T-helper 1 cell treated with Interleukin-12 subunit alpha and Interleukin-12 subunit beta and Interleukin-4 antibody, amounts not matched to agents 30 ng/mL and 1 ng/mL, for 36 hours (primary cell): Measurements from ENCODE around the gene ESYT1. TPM values are rescaled to one million over a fixed set of nuclear protein-coding genes. Genes with fewer than 3 reads are reported as not detected.

Source experiments
- intact Hi-C: fragments of 100-400 bp; cut with micrococcal nuclease; formaldehyde crosslinking; loops from one replicate; pipeline ENCODE4 v1.15.1; 2024
- total RNA-seq: library from RNA; stranded (reverse); gene quantifications from 2 replicates; pipeline ENCODE4 v1.2.3, GENCODE V29; 2022

ESYT1 gene
- total RNA-seq = 261 and 266 TPM in 2 replicates

GRCh38 chr12:56127888-56128669 is at the start of gene ESYT1:
Gene ESYT1, plus strand, starts transcription at chr12:56128267. Its CDS starts 53 bp downstream, at chr12:56128320.
- intact Hi-C loops = loop anchor here (1.0 to 5.0 kb wide), 8 partner anchors 24 to 1154 kb away; partner anchors contain the start of genes ANKRD52, COQ10A, PA2G4 and PYM1

- intact Hi-C loops = no loop called here
Observed at GRCh38 chr12:56078427-56078826, 49.6 kb upstream of the ESYT1 start.

- intact Hi-C loops = loop anchor here (1.0 kb wide), 4 partner anchors 25 to 49 kb away; partner anchors contain the start of genes ESYT1, PA2G4 and RPL41
Observed at GRCh38 chr12:56078931-56079722, 48.9 kb upstream of the ESYT1 start.

GRCh38 chr12:56079723-56080555 is 48.1 kb upstream of the ESYT1 start, which contains the start of gene ERBB3:
Gene ERBB3, plus strand, starts transcription at chr12:56080165. Its CDS starts 136 bp downstream, at chr12:56080301.
- intact Hi-C loops = loop anchor here (1.0 kb wide), 4 partner anchors 24 to 48 kb away; partner anchors contain the start of genes ESYT1, PA2G4 and RPL41

- intact Hi-C loops = no loop called here
Observed at GRCh38 chr12:56080556-56081138, 47.4 kb upstream of the ESYT1 start.

- intact Hi-C loops = no loop called here
Observed at GRCh38 chr12:56081393-56082347, 46.4 kb upstream of the ESYT1 start.

- intact Hi-C loops = no loop called here
Observed at GRCh38 chr12:56082382-56082781, 45.7 kb upstream of the ESYT1 start.

GRCh38 chr12:56082967-56083366 is 45.1 kb upstream of the ESYT1 start:
- intact Hi-C loops = no loop called here

- intact Hi-C loops = loop anchor here (1.0 kb wide), 1 partner anchor 18 kb away; no protein-coding TSS in a partner anchor
Observed at GRCh38 chr12:56084958-56085543, 43.0 kb upstream of the ESYT1 start.

- intact Hi-C loops = no loop called here
Observed at GRCh38 chr12:56086096-56086495, 42.0 kb upstream of the ESYT1 start.

GRCh38 chr12:56086608-56087007 is 41.5 kb upstream of the ESYT1 start:
- intact Hi-C loops = no loop called here

- intact Hi-C loops = no loop called here
Observed at GRCh38 chr12:56087220-56087619, 40.8 kb upstream of the ESYT1 start.

- intact Hi-C loops = no loop called here
Observed at GRCh38 chr12:56097738-56098137, 30.3 kb upstream of the ESYT1 start.

- intact Hi-C loops = no loop called here
Observed at GRCh38 chr12:56098592-56098991, 29.5 kb upstream of the ESYT1 start.

GRCh38 chr12:56099787-56100186 is 28.3 kb upstream of the ESYT1 start:
- intact Hi-C loops = loop anchor here (5.0 to 10.0 kb wide), 2 partner anchors 1425 to 1748 kb away; partner anchors contain the start of genes CTDSP2, DDIT3 and MBD6

- intact Hi-C loops = loop anchor here (5.0 to 10.0 kb wide), 2 partner anchors 1424 to 1746 kb away; partner anchors contain the start of genes CTDSP2, DDIT3 and MBD6
Observed at GRCh38 chr12:56101045-56101444, 27.0 kb upstream of the ESYT1 start.

GRCh38 chr12:56102683-56103065 is 25.4 kb upstream of the ESYT1 start:
- intact Hi-C loops = loop anchor here (1.0 to 10.0 kb wide), 4 partner anchors 17 to 1745 kb away; partner anchors contain the start of genes CTDSP2, DDIT3 and MBD6

- intact Hi-C loops = loop anchor here (1.0 to 10.0 kb wide), 4 partner anchors 18 to 1744 kb away; partner anchors contain the start of genes CTDSP2, DDIT3 and MBD6
Observed at GRCh38 chr12:56103066-56103711, 24.9 kb upstream of the ESYT1 start.
